GM18526 (cell line): ENCODE measurements around the gene B4GAT1.
A peak's percentile ranks its signal among the peaks of the same experiment; 100 is the strongest.

Source experiments
- POLR2A ChIP-seq: IDR thresholded peaks from 3 replicates; pipeline ENCODE4 v1.6.1; 2011; ENCODE audit not compliant: insufficient read length; ENCODE audit errors: extremely low read depth

Gene B4GAT1

GRCh38 chr11:66317723-66318599, 29.5 kb downstream of the B4GAT1 start:
- peak; percentile 12 for TF ChIP-seq POLR2A

DNA sequence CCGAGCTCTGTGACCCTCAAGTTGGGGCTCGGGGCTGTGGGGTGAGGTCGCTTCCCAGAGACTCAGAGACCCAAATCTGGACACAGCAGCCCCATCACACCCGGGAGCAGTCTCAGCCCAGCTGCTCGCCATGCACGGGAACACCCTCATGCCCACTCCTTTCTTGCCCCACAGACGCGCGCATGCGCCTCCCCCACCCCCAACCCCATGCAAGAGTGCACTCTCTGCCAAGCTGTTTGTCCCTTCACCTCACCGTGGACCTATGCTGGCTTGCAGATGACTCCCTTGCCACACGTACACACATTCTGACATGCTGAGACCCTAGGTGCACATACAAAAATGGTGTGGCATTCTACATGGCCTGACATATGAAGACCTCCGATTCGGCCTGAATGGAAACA, 30.1 kb downstream of the B4GAT1 start:
- no peak for TF ChIP-seq POLR2A

DNA sequence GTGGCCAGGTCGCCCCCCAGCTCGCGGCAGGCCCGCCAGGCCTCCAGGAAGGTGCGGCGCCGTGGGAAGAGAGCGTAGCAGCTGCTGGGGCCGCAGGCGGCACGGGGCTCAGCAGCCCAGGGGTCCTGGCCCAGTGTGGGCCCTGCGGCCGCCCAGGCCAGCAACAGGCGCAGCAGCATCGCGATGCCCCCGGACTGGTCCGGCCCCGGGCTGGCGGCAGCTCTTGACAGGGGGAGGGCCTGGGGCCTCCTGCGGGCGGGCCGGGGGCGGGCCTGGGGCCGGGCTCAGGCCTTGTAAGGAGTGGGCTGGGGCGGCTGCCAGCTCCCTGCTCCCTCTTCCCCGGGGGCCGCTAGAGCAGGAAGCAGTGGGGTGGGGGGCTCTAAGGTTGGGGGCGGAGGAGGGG, 30.6 kb downstream of the B4GAT1 start, which contains the start of gene CD248:
TSS of gene CD248 (minus strand) at position 196 of the 403 bp plus-strand sequence. CDS start at position 179, 17 bp downstream.
- TF ChIP-seq POLR2A: no peak

DNA sequence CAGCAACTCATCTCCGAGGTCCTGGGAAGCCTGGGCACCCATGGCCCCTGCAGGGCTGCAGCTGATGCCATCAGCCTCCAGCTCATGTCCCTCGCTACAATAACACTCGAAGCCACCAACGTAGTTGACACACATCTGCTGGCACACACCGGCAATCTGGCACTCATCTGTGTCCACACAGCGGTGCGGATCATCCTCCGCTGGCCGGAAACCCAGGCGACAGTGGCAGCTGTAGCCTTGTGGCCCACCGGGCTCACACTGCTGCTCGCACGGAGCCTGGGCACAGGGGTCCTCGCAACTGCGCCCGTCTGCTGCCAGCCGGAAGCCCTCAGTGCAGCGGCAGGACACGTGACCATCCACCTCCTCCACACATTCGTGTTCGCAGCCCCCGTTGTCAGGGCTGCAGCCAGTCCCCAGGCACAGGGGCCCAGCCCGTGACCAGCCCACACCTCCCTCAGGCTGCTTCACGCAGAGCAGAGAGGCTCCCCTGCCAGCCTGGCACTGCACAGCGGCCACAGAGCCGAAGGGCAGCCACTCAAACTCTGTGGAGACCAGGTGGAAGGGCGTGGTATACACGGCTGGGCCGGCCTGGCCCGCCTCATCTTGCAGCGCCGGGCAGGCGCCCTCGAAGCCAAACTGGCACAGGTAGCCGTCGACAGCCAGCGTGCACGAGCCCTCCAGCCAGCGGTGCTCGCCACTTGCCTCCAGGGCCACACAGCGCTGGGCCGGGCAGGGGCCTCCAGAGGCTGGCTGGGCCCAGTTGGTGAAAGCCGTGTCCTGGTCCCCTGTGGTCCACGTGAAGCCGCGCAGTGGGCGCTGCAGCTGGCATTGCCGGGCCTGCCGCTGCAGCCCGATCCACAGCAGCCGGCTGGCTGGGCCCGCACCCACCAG, 31.3 kb downstream of the B4GAT1 start:
- TF ChIP-seq POLR2A: no peak

DNA sequence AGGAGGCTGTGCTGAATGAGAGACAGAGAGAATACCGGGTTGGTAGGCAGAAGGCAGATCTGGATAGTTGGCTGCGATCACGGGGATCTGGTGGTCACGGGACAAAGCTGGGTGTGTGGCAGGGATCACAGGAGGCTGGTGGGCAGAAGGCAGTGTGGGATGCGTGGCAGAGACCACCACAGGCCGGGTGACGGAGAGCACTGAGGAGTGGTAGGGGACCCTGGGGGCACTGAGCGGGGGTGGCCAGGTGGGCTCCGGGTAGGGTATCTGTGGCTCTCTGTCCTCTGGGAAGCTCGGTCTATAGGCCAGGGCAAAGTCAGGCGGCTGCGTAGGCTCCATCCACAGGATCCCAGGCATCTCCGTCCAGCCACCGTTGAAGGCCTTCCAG, 31.9 kb downstream of the B4GAT1 start:
- TF ChIP-seq POLR2A: no peak

- TF ChIP-seq POLR2A: no peak
These were observed 32.6 kb downstream of the B4GAT1 start for GRCh38 chr11:66314561-66315497.

DNA sequence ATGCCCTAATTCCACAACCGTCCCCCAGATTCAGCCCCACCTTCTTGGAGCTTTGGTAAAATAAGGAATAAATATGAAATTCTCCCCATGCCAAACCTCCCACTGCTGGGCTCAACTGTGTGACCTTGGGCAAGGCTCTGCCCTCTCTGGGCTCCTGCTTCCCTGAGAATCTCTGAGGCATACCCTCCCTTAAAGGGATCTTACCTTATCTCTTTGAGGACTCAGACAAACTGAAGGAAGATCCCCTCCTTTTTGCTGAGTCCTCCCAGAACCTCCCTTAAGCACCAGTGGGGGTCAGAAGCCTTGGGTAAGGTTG, 33.3 kb downstream of the B4GAT1 start:
- TF ChIP-seq POLR2A: no peak

DNA sequence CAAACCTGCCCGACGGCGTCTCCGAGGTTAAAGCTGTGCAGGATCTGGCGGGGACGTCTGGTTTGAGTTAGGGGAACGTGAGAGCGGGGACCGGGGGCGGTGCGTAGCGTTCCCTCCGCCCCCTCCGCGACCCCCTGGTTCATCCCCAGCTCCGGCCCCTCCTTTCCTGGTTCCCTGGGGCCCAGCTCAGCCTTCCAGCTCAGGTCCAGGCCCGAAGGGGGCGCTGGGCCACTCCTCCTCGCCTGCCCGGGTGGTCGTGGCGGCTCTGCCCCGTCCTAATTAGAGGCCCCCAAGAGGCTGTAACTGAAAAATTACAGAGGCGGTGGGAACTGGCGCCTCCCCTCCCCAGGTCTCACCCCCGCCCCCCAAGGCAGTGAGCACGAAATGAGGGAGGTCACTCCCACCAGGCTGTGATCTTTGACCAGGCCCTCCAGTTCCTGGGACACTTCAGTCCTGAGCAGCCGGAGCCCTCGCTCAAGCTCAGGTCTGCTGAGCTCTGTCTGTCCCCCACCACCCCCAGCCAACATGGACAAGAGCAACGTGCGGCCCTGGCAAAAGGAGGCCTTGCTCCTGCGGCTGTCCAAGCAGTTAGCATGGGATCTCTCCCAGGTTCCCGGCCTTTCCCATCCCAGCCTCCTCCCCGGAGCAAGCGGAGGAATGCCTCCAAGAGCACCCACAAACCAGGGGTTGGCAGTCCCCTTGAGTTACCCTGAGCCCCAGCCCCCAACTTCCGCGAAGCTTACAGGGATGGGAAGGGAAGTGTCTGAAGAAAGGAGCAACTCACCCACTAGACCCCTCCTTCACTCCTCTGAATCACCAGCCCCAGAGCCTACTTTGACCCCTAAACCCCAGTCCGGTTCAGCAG, 33.9 kb downstream of the B4GAT1 start:
- no peak for TF ChIP-seq POLR2A

DNA sequence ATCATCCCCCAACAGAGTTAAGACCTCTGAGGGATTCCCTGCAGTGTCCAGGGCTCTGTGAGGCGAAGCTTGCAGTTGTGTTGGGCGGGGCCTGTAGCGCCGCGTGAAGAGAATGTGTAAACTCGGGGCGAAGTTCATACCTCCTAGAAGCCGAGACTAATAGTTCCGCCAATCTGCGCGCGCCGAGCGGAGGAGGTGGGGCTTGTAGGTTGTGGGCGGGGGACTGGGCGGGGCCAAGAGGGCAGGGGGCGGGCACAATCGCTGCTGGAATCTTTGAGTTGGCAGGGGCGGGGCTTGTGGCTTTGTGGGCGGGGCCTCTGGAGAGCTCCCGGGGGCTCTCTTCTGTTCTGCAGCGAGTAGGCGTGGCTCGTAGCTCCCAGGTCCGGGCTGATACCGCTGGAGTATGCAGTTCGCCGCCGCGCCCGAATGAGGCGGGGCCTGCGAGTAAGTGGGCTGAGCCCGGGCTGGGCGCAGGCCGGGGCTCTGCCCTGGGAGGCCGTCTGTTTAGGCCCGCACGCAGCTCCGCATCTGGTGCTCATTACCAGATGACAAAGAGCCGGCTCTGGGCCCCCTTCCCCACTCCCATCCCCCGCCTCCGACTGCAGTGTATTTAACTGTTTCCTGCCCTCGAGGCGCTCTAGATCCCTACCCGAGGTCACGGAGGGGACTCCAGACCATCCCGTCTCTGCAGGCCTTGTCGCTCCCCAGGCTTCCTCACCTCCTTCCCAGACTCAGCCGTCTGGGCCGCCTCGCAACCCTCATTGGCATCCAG, 34.7 kb downstream of the B4GAT1 start:
- no peak for TF ChIP-seq POLR2A

DNA sequence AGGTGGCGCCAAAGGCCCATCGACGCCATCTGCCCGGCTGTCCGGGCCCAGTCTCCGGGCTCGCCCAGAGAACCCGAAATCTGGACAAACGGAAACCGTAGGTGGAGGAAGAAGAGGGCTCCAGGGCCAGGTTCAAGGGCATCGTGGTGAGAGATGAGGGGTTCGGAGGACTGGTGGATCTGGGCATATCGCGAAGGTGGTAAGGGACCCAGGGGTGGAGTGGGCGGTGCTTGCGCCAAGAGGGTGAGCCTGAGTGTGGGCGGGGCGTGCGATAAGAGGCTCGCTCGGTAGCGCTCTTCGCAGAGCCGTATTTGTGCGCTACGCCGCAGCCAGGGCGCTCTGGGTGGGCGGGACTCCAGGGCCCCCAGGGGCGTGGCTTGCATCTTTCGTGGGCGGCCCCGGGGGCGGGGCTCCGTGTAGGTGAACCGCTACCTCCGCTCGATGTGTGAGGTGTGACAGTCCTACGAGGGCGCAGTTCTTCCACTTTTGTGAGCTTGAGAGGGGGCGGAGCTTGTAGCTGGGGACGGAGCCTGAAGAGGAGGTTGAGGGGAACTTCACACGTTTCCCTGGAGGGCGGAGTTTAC, 35.4 kb downstream of the B4GAT1 start:
- peak; percentile 45 for TF ChIP-seq POLR2A

DNA sequence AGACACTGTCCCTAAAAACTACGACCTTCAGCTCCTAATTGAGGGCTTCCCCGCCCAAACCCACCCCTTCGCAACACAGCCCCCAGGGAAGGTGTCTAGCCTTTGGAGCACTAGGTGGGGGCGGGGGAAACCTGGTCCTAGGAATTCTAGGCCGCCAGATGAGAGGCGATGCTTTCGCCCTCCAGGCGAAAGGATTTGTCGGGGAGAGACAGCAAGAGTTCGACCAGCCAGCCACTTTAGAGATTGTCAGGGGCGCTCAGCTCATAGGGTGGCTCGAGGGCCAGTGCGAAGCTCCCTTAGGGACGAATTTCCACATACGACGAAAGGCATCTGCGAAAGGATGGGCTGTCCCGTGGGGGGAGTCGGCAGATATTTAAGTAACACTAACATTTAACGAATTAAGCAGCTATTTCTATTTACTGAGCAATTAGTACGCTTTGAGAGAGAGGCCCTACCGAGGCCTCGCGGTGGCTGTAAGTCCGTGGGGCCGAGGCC, 35.9 kb downstream of the B4GAT1 start:
- no peak for TF ChIP-seq POLR2A

DNA sequence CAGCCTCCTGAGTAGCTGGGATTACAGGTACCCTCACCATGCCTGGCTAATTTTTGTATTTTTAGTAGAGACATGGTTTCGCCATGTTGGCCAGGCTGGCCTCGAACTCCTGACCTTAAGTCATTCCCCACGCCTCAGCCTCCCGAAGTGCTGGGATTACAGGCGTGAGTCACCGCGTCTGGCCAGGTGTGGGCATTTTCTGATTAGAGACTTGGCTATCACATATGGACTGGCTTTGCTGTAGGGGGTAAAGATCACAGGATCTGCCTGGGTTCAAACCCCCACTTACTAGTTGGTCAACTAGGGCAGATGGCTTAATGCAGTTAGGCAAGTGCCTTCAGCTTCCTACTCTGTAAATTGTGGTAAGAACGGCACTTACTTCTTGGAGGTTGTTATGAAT, 37.1 kb downstream of the B4GAT1 start:
- no peak for TF ChIP-seq POLR2A

GRCh38 chr11:66309475-66309874, 38.0 kb downstream of the B4GAT1 start:
- no peak for TF ChIP-seq POLR2A
